ENCODE measurements around the gene DHRS3.

DHRS3 gene

DNA sequence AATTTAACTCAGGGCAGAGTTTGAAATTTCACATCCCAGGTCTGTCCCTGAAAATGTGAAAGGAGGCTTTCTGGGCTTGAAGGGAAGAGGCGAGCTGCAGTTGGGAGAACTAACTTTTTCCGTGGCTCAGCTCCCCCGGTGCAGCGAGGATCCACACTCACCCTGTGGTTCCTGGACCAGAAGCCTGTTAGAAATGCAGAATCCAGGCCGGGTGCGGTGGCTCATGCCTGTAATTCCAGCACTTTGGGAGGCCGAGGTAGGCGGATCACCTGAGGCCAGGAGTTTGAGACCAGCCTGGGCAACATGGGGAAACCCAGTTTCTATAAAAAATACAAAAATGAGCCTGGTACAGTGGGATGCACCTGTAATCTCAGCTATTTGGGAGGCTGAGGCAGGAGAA, 2.9 kb upstream of the DHRS3 start:
- no peak overlapping the region for H3K4me3 ChIP-seq (ENCODE audit: low read depth, low read length)
- no peak for DNase-seq (ENCODE audit: low read depth)
- TF ChIP-seq CTCF (IDR thresholded peaks at IDR 0.05; ENCODE audit: control insufficient read depth, extremely low read depth, insufficient read depth): no peak

DNA sequence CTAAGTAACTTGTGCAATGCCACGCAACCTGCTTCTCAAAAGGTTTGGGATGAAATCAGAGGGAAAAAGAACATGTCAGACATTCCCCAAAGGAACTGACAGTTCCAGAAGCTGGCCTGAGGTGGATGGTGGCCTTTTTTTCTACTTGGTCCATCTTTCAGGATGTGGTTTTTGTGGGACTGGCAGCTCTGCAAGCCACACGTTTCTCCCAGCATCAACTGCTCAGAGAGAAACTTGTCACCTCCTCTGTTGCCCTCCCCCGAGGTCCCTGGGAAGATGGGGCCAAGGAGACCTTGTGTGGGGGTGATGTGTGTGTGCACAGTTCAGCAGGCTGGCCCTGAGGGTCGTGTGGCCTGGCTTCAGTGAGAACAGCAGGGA, 2.5 kb upstream of the DHRS3 start:
- no peak overlapping the region for H3K4me3 ChIP-seq (ENCODE audit: low read depth, low read length)
- DNase-seq (ENCODE audit: low read depth): no peak
- TF ChIP-seq CTCF (IDR thresholded peaks at IDR 0.05; ENCODE audit: control insufficient read depth, extremely low read depth, insufficient read depth): no peak

DNA sequence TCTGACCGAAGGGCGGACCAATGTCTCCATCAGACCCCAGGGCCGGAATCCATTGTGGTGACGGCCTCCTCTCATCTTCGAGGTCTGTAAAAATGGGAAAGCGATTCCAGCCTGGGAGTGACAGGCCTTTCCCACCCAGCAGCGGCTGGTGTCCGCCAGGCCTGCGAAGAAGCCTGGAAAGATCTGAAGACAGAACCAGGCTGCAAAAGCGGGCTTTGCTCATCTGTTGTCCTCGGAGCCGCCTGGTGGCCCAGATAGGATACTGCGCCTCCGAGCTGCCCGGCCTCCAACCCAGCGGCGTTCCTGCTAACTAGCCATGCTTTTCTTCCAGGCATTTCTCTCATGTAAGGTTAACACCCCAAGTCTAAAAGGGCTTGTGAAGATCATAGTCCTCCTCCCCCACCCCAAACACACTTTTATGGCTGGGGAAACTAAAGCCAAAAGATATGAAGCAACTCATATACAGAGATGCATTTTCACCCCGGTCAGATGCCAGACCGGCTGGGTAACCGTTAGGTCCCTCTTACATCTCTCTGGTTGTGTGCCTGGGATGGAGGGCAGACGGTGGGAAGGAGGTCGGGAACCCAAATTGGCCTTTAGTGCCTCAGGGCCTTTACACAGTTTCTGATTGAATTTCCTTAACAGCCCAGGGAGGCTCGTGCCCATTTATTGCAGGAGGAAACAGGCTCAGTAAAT, 1.9 kb upstream of the DHRS3 start:
- TF ChIP-seq CTCF (IDR thresholded peaks at IDR 0.05; ENCODE audit: control insufficient read depth, extremely low read depth, insufficient read depth): peak; percentile 92
- DNase-seq (ENCODE audit: low read depth): peak; percentile 53
- H3K4me3 ChIP-seq (ENCODE audit: low read depth, low read length): no peak overlapping the region

DNA sequence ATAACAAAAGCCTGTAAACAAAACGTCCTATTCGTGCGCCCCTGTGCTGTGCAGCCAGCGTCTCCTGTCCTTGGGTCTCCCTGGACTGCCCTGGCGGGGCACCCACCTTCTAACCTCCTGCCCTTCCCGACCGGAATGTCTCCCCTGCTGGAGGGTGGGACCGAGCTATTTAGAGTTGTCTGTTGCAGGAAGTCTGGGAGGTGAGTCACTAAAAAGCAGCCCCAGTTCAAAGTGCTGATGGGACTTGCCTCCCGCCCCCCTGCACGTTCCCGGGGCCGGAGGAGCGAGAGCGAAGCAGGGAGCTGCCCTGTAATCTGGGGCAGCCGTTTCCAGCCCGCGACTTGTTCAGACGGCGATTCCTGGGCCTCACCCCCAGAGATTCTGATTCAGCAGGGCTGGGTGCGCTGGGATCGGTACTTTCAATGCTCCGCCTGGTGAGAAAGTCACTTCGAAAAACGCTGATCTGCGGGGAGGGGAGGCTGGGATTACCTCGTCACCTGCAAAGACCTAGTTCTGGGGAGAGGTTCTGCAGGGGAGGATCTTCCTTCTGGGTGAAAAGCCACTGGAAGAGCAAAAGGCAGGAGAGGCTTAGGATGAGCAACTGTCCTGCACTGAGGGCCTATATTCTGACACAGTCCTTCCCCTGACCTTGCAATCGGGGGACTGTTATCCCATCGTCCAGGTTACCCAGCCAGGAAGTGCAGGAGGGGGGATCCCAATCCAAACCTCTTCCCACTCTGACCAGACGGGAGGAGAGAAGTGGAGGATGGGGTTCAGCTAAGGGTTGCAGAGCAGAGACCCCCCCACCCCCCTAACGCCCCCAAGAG, 1.2 kb upstream of the DHRS3 start:
- TF ChIP-seq CTCF (IDR thresholded peaks at IDR 0.05; ENCODE audit: control insufficient read depth, extremely low read depth, insufficient read depth): no peak
- DNase-seq (ENCODE audit: low read depth): no peak
- H3K4me3 ChIP-seq (ENCODE audit: low read depth, low read length): no peak overlapping the region

- no peak for TF ChIP-seq CTCF (IDR thresholded peaks at IDR 0.05; ENCODE audit: control insufficient read depth, extremely low read depth, insufficient read depth)
- H3K4me3 ChIP-seq (ENCODE audit: low read depth, low read length): no peak overlapping the region
- DNase-seq (ENCODE audit: low read depth): no peak
Observed at GRCh38 chr1:12618661-12618964, 603 bp upstream of the DHRS3 start.

- H3K4me3 ChIP-seq (ENCODE audit: low read depth, low read length): peak overlapping the region; percentile 61
- DNase-seq (ENCODE audit: low read depth): no peak
- no peak for TF ChIP-seq CTCF (IDR thresholded peaks at IDR 0.05; ENCODE audit: control insufficient read depth, extremely low read depth, insufficient read depth)
Observed at GRCh38 chr1:12617511-12617900, 504 bp downstream of the DHRS3 start.
